ENCODE measurements around the gene PNMT.
A peak's percentile ranks its signal among the peaks of the same experiment; 100 is the strongest.

PNMT gene

DNA sequence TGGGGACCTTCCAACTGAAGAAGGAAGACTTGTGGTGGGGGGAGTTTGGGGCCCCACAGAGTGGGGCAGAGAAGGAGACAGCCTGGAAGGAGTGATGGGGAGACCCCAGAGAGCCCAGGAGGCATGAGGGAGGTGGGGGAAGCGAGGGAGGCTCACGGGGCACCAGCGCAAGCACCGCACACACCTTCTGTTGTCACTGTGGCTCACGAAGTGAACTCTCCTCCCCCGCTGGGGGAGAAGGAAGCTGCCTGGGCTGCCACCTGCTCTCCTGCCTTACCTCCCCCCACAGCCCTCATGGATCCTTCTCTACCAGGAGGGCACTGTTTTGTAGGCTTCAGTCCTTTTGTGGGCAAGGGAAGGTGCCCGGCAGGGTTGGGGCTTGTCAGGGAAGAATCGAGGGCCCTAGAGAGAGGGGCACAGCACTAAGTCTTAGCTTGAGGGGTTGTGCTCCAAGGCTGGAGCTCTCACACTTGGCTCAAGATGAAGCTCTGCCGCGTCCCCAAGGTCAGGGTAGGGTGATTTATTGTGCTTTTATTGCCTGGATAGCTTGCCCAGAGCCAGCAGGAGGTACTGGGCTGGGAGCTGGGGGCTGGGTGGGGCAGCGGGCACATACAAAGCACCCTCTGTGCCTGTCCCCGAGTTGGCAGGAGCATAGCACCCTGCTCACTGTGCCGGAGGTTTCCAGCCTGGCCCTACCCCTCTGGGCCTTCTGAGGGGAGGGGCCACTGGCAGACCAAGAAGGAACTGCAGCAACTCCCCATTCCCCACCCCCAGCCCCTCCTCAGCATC, 35.9 kb upstream of the PNMT start:
- peak in 41 of 51 donors; percentile 17 to 88 (median 60) for DNase-seq

DNA sequence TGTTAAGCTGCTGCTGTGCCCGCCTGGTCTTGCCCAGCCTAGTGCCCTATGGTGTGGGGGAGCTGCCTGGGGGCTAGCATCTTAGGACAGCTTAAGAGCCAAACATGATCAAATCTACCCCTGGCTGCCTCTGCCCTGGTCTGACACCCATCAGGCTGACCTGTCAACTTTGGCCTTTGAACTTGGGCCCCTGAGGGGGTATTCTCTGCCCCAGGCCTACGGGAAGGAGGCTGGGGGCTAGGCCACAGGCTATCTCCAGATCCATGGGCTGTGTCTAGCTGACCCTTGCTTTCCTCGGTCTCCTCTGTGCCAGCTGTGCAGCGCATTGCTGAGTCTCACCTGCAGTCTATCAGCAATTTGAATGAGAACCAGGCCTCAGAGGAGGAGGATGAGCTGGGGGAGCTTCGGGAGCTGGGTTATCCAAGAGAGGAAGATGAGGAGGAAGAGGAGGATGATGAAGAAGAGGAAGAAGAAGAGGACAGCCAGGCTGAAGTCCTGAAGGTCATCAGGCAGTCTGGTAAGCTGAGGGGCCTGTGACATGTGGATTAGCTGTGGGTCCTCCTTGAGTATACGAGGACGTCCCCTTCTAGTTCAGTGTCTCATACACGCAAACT, 34.6 kb upstream of the PNMT start:
- DNase-seq = no peak

- peak in 5 of 51 donors; percentile 13 to 51 (median 16) for DNase-seq
These were observed 33.8 kb upstream of the PNMT start for GRCh38 chr17:39634384-39634871.

- DNase-seq = no peak
These were observed 32.6 kb upstream of the PNMT start for GRCh38 chr17:39635614-39636176.

DNA sequence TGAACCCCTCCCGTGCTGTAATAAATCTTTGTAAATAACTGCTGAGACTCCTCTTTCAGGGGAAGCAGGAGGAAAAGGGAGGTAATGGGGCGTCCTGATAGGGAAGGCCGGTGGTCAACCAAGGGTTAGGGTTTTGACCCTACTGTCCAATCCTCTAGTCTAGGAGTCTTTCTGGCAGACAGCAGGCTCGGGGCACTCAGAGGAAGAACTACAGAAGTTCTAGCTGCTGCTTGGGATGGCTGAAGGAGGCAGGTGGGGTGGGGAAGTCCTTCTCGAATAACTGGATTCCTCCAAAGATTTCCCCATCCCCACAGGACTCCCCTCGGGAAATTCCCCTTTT, 31.7 kb upstream of the PNMT start:
- no peak for DNase-seq

- DNase-seq = peak; percentile 39 to 93 (median 83)
These were observed 31.1 kb upstream of the PNMT start, which contains the start of gene STARD3 for GRCh38 chr17:39636927-39637736. Gene STARD3, plus strand, starts transcription at chr17:39637144. Its CDS starts 16,388 bp downstream, at chr17:39653532.

DNA sequence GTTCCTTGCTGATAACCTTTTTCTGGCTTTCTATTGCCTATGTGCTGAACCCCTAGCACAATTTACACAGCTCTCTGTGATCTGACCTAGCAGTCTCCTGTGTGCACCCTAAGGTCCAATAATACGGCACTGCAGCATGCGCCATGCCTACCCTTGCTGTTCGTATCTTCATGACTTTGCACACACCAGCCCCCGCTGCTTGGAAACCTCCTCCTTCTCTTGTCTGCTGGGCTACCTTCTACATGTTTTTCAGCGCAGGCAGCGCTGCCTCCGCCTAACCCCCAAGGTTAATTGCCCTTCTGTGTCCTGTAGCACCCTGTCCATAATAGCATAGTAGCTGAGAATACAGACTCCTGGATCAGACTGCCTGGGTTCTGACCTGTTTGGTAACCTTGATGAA, 29.9 kb upstream of the PNMT start:
- no peak for DNase-seq

DNA sequence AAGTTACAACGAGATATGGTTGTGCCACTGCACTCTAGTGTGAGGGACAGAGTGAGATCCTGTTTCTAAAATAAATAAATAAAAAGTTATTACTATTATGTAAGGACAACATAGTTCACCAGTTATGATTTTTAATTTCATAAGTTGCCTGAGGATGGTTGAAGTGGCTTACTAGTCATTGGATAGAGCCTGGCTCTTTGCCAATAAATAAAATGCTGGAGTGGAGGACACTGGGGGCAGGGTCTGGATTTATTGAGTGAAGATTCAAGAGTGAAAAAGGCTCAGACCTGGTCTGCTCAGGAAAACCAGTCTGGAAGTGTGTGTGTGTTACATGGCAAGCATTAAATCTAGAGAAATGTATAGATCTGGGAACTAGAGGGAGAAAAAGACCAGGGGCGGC, 29.2 kb upstream of the PNMT start:
- no peak for DNase-seq

DNA sequence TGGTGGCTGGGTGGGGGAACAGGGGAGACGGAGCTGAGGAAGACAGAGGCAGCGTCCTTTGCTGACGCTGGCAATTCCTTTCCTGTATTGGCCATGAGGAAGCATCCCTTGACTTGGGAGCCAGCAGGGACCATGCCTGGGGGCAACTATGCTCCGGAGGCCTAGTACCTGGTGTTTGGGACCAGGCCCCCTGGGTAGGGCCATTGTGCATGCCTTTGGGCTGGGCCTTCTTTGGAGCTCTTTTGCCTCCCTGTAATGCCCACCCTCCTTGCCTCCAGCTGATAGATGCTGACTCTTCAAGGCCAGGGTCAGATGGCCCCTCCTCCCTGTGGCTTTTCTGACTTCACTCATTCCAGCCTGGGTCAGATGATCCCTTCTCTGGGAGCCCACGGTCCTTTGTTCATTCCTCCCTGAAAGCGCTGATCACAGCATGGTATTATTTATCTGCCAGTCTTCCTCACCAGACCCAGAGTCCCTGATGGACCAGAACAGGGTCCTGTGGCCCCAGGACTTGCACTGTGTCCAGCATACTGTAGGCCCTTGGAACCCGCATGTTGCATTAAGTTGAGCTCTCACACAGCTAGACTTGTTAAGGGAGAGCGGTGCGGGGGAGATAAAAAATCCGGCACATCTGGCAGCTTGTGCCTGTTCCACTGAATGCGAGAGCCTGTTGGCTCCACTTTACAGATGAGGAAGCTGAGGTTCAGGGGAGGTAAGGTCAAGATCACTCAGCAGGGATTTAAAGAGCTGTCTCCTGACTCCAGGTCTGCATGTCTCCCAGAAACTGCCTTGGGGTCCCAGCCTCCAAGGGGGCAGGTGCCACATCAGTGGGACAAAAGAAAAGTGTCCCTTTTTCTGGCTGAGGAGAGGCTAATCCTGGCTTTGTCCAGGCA, 28.4 kb upstream of the PNMT start:
- no peak for DNase-seq

DNA sequence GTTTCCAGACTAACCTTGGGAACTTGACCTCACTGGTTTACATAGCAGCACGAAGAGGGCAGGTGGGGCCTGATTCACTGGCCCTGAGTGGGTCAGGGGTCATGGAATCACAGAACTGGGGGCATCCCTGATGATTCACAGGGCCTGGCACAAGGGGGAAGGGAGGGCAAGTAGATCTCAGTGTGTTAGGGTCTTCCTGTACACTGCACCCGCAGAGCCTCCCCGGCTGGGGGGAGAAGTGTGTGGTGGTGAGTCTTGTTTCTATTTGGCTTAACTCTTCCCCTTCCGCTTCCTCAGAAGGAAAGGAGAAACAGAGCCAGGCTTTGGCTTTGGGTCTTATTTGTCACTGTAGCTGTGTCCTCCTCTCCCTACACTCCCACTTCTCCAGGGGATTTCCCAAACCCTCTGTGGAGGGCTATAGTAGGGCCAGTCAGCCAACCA, 27.6 kb upstream of the PNMT start:
- DNase-seq = no peak

DNA sequence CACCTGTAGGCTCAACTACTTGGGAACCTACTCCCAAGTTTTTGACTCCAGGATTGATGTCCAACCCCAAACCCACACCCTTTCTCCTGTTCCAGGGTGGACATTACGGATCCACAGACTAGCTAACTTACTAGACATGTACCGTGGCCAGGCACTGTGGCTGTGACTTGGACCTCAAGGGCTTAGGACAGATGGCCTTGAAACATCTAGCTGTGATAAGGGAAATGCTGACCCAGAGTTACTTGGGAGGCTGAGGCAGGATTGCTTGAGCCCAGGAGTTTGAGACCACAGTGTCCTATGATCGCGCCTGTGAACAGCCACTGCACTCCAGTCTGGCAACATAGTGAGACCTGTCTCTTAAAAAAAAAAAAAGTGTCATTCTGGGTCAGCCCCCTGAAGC, 27.2 kb upstream of the PNMT start:
- DNase-seq = no peak

GRCh38 chr17:39641883-39642282, 26.4 kb upstream of the PNMT start:
- no peak for DNase-seq

- DNase-seq = no peak
These were observed 25.8 kb upstream of the PNMT start for GRCh38 chr17:39642291-39643074.

DNA sequence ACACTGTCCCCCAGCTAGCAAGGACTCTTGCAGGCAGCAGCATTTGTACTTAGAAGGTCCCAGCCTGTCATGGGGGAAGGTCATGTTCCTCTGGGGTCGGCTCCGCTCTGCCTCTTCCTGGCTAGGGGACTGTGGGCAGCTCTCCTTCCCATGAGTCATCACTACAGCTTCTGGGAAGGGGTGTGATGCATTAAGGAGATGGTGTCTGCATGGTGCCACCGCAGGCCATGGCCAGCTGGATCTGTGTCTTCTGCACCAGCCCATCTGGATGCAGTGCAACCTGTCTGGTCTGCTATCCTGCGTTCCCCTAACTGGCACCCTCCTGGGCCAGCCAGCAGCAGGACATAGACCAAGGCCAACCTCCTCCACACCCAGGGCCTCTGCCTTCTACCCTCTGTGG, 25.0 kb upstream of the PNMT start:
- no peak for DNase-seq

DNA sequence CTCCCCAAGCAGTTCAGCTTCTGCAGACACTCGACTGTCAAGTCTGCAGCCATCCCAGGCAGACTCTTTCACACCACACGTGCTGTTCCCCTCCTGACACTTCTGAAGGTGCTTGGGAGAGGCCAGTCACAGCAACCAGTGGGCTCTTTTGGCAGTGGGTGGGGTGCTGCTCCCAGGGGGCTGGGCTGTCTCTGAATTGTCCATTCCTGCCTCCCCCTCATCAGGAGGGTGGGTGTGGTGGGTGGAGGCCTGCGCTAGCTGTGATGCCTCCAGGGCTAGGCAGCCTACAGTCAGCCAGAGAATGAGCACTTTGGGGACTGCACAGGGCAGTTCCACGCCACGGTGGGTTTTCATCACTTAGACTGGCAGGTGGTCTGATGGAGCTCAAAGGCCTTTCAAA, 21.0 kb upstream of the PNMT start:
- DNase-seq = no peak

DNA sequence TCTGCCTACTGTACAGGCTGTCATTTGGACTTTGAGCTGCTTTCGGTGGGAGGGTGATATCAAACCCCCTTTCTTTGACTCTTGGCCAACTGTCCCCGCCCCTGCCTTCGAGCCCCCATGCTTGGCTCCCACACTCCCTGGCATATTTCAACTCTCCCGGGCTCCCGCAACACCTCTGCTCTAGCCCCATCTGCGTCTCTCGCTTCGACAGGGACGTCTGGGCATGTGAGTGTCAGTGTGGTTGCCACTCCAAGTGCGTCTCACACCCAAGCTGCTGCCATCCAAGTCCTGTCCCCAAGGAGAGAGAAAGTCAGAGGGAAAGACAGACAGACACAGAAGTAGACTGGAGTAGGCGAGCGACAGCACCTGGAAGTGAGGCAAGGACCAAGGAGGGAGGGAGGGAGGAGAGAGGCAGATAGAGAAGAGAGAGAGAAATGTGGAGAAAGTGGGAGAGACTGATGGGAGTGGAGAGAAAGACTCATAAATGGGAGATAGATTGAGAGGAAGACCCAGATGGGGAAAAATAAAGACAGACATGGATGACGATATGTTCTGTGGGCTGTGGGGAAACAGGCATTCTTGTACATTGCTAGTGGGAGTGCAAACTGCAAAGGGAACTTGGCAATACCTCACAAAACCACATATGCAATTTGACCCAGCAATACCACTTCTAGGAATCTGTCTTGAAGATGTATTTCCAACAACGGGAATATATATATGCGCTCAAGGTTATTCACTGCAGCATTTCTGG, 19.5 kb upstream of the PNMT start:
- no peak for DNase-seq

- no peak for DNase-seq
These were observed 18.1 kb upstream of the PNMT start for GRCh38 chr17:39650121-39650579.

DNA sequence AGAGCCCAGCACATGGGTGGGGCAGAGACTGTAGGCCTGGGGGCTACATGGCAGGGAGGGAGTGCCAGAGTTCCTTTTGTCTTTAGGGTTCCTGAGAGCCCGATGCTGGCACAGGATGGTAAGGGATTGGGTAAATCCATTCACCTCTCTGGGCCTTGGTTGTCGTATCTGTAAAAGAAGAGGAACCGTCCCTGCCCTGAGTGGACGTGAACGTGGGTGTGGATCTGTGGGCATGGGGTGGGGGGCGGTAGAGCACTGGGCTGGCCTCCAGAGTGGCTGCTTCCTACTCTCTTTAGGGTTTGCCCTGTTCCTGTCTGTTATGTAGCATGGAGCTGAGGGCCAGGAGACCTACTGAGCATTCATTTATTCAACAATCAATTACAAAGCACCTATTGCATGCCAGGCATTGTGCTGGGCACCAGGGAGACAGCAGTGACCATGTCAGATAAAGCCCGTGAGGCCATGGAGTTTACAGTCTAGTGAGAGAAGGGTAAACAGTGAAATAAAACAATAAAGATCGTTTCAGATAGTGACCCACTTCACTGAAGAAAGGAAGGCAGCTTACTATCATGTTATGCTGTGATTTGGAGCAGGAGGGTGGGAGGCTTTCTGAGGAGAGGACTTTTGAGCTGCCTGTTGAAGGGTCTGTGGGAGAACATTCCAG, 16.2 kb upstream of the PNMT start:
- no peak for DNase-seq

Measured in hypothalamus (tissue), 51 donors.